Measurements from ENCODE around the gene LILRB3.
"Not testable (repeated sequence)": the region's sequence is repeated elsewhere in the genome, so short reads cannot be mapped to it uniquely, and the experiment has no call there.

Gene LILRB3

DNA sequence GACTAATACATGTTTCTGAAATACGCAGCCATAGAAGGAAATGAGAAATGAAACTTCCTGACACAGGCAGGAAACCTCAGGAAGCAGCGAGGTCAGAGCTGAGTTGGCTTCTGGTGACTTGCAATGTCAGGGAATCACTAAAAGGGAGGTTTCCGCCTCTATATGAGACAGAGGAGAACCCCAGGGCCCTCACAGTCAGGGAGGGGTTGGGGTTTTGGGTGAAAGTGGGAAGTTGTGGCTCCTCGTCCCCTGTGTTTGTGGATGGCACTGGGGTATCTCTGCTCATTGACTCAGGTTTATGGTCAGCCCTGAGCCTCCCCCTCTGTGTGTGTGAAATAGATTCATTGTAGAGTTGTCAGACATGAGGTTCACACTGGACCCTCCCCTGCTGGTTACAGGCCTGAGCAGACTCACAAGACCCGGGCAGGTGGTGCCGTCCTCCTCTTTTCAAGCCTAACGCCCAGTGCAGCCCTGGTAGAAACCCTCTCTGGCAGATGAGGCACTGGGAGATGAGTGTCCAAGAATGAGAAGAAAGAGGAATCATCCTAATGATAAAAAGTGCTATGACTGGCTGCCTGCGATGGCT is 25.3 kb upstream of the LILRB3 start:
- H3K4me3 ChIP-seq (ENCODE audit: low read length): no peak overlapping the region

DNA sequence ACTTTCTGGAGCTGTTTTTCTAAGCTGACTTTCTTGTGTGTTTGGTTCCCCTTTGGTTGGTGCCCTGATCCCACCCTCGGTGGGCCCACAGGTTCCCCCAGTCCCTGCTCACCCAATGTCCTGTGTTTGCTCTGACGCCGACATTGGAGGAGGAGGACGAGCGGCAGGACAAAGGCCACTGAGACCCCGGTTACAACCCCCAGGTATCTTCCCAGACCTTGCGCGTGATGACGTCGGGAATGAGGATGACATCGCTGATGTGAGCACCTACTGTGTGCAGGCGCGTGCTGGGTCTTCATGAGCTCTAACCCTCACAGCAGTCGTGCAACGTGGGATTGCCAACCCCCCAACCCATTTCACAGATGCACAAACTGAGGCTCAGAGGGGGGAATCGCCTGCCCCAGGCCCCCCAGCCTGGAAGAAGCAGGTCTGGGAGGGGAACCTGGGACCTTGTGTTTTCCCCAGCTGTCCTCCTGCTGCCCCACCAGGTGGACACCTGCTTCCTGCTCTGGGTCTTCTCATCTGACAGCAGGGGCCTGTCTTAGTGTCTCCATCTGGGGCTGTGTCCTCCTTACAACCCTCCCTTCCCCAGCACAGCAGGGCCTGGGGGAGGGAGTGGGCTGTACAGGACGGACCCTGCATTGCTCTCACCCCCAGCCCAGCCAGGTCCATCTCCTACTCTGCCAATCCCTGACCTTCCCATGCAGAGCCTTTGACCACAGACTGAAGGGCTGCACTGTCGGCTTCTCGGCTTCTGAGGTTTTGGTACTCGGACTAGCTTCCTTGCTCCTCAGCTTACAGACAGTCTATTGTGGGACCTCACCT is 24.5 kb upstream of the LILRB3 start:
- TF ChIP-seq, protein P1, sequence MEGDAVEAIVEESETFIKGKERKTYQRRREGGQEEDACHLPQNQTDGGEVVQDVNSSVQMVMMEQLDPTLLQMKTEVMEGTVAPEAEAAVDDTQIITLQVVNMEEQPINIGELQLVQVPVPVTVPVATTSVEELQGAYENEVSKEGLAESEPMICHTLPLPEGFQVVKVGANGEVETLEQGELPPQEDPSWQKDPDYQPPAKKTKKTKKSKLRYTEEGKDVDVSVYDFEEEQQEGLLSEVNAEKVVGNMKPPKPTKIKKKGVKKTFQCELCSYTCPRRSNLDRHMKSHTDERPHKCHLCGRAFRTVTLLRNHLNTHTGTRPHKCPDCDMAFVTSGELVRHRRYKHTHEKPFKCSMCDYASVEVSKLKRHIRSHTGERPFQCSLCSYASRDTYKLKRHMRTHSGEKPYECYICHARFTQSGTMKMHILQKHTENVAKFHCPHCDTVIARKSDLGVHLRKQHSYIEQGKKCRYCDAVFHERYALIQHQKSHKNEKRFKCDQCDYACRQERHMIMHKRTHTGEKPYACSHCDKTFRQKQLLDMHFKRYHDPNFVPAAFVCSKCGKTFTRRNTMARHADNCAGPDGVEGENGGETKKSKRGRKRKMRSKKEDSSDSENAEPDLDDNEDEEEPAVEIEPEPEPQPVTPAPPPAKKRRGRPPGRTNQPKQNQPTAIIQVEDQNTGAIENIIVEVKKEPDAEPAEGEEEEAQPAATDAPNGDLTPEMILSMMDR (conservative IDR thresholded peaks at IDR 0.05; ENCODE audit: low read depth, low read length): no peak

More for the DNA sequence above, 25.3 kb upstream of the LILRB3 start:
- TF ChIP-seq, protein P1 (conservative IDR thresholded peaks at IDR 0.05; ENCODE audit: low read depth, low read length): no peak
- DNase-seq (ENCODE audit: low read depth): no peak

DNA sequence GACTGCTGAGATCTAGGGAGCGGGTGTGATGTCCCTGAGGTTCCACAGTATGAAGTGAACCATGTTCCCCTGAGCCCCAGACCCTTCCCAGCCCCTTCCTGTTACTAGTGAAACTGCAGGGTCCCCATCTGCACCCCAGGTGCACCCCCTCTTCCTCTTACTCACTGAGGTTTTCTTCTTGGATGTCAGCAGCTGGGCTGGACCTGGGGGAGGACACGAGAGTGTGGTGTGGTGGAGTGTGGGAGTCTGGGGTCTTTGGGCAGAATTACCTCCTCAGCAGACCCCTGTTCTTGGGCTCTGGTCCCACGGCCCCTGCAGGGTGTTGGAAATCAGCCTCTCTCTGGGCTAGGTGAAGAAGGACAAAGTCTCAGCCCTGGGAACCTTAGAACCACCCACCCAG is 23.1 kb upstream of the LILRB3 start:
- TF ChIP-seq, protein P1 (conservative IDR thresholded peaks at IDR 0.05; ENCODE audit: low read depth, low read length): no peak
- no peak overlapping the region for H3K4me3 ChIP-seq (ENCODE audit: low read length)
- no peak for DNase-seq (ENCODE audit: low read depth)

More for the DNA sequence above, 24.5 kb upstream of the LILRB3 start:
- no peak for DNase-seq (ENCODE audit: low read depth)
- no peak overlapping the region for H3K4me3 ChIP-seq (ENCODE audit: low read length)

DNA sequence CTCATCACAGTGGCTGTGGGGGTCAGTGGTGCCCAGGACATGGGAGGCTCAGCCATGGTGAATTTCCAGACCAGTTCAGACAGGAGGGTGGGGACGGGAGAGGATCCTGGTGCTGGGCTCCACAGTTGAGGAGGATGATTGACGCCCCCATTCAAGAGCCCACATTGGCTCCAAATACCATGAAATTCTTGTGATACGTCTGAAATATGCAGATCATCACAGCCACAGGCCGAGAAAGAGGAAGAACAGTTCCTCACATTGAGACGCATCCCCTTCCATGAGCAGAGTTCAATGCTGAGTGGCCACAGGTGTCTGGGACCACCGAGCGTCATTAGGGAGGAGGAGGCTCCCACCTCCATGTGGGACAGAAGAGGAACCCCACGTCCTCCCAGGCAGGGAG is 21.0 kb upstream of the LILRB3 start:
- H3K4me3 ChIP-seq (ENCODE audit: low read length); DNase-seq (ENCODE audit: low read depth): not testable (repeated sequence)

DNA sequence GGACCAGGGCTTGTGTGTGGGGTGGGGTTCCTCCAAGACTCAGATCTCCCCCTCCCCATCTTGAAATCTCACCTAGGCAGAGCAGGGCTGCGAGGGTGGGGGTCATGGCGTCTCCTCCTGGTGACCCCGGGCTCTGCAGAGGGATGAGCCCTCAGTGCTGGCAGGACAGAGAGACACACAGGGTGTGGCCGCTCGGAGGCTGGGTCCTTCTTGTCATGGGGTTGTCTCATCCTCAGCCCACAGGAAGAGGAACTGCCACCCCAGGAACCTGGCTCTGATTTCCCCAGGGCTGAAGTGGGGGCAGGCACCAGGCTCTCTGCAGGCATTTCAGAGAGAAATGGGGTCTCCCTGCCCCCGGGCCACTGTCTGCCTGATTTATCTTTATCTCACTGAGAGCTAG is 19.8 kb upstream of the LILRB3 start, which contains the start of gene LILRA6:
Gene LILRA6 (minus strand): TSS at position 145 of the 400 bp plus-strand sequence.
- not testable (repeated sequence) for DNase-seq (ENCODE audit: low read depth); H3K4me3 ChIP-seq (ENCODE audit: low read length)

DNA sequence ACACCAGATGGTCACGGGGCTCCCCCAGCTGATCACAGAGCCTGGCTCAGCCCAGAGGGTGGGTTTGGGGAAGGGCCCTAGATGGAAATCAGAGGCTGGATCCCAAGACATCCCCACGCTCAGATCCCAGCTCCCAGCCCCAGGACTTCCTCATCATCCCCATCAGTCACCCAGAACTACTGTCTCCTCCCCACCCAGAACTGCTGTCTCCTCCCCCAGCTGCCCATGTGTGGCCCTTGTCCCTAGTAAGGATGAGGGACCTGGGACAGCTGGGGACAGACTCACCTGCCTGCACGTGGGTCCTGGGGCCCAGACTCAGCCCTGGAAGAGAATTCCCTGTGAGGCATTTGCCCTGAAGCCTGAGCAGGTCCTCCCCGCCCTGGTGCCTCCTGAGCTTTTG is 19.4 kb upstream of the LILRB3 start:
- DNase-seq (ENCODE audit: low read depth); H3K4me3 ChIP-seq (ENCODE audit: low read length): not testable (repeated sequence)

DNA sequence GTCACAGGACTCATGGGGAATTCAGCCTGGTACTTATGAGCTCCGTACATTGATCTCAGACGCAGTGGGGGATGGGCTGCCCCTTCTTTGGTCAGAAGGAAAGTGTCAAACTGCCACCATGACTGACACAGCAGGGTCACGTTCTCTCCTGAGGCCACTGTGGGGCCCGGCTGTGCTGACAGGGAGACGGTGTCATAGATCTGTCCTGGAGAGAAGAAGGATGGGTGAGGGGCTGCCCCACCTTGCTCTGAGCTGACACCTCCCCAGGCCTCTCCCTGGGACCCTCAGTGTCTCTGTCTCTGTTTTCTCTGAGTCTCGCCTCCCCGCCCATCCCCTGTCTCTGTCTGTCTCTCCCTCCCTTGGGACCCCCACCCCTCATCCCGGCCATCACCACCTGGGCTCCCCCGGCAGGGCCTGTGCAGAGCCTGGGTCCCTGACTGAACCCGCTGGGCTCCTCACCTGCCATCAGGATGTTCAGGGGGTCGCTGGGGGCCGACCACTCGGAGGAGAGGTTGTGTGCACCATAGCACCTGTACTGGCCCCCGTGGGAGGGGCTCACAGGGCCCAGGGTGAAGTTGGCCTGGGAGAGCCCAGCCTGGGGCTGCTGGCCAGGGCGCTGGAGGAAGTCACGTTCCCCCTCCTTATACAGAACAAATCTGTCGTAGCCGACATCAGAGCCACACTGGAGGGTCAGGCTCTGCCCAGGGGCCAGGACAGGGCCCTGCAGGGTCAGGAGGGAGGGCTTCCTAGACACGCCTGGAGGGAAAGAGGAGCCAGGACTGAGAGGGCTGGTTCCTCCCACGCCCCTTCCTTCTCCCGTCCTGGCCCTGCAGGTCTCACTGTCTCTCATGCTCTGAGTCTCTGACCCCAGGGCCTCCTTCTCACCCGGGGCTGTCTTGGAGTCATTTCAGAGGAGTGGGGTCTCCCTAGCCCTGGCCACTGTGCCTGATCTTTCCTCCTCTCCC is 17.8 kb upstream of the LILRB3 start:
- H3K4me3 ChIP-seq (ENCODE audit: low read length); DNase-seq (ENCODE audit: low read depth): not testable (repeated sequence)

DNA sequence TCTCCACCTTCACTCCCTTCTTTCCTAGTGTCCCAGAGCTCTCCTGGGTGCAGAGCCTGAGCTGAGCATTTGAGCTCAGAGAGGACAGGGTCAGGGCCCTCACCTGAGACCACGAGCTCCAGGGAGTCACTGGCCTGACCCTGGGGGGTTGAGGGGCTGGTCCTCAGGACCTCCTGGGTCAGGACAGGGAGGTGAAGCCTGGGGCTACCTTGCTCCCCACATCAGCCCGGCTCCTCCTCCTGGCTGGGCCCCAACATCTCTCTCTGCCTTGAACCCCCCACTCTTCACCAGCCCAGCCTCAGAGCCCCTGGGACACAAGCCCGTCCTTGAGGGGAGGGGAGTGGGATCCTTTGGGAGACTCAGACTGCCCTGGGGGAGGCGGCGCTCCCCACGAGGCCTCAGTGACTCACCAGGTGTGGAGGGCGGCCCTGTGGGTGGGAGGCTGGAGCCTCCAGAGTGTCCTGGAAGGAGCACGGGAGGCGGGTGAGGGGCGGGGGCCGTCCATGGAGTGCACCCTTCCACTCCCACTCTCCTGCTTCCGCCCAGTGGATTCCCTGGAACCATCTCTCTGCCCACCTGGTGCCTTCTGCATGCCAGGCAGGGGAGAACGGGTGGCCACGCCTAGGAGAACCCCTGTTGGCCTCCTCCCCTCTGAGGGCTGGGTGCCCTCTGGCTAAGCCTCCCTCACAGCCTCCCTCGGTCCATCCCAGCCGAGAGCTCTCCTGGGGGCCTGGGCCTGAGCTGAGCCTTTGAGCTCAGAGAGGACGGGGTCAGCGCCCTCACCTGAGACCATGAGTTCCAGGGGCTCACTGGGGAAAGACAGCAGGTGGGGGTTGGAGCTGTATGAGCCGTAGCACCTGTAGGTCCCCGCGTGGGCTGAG is 16.9 kb upstream of the LILRB3 start:
- DNase-seq (ENCODE audit: low read depth); H3K4me3 ChIP-seq (ENCODE audit: low read length): not testable (repeated sequence)

DNA sequence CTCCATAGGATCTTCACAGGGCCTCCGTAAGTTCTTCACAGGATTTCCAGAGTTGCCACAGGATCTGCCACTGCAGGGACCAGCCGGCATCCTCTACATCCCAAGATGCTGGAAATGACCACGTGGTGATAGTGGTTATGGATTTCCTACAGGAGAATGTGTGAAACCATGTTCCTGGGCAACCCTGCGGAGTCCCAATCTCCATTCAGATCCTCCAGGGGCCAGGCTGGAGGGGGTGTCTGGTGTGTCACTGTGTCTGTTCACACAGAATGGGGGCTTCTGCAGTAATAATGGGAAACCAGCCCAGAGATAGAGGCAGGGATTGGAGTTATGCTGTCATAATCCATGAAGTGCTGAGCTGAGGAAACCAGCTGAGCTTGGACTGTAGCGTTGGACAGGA is 11.1 kb upstream of the LILRB3 start:
- DNase-seq (ENCODE audit: low read depth): no peak
- TF ChIP-seq, protein P1 (conservative IDR thresholded peaks at IDR 0.05; ENCODE audit: low read depth, low read length): no peak
- no peak overlapping the region for H3K4me3 ChIP-seq (ENCODE audit: low read length)
